ENCODE data around the gene SMPX.

GRCh38 chrX:21756785-21757529, 959 bp downstream of the SMPX start:
- no peak for TF ChIP-seq CTCF (IDR thresholded peaks at IDR 0.05; ENCODE audit: low read length)
- no peak for TF ChIP-seq EZH2 (IDR thresholded peaks at IDR 0.05; ENCODE audit: borderline replicate concordance, low read length)

Data from OCI-LY1 (cell line).